H54 (cell line): ENCODE measurements around the gene SLC38A10.

Experiments
- DNase-seq: peaks from one replicate; pipeline ENCODE4 v3.0.0; 2011; ENCODE audit warnings: low spot score, mixed read lengths; ENCODE audit not compliant: insufficient read length
- FAIRE-seq: peaks from 3 replicates; lab custom pipeline; 2011; peaks lifted over from hg19 to GRCh38; lab: Jason Lieb, UNC
- POLR2A ChIP-seq: IDR thresholded peaks from 2 replicates; pipeline ENCODE4 v1.6.1; 2011; ENCODE audit warnings: low read depth, mild to moderate bottlenecking, low read length

Gene SLC38A10

GRCh38 chr17:81260641-81261040, 34.5 kb downstream of the SLC38A10 start:
- no peak for FAIRE-seq
- no peak for DNase-seq
- TF ChIP-seq POLR2A = no peak

GRCh38 chr17:81260171-81260570, 34.9 kb downstream of the SLC38A10 start:
- FAIRE-seq = no peak
- DNase-seq = no peak

GRCh38 chr17:81259058-81259605, 36.0 kb downstream of the SLC38A10 start:
- TF ChIP-seq POLR2A = no peak
- FAIRE-seq (no peak), DNase-seq (no peak)

More at GRCh38 chr17:81260171-81260570, 34.9 kb downstream of the SLC38A10 start:
- no peak for TF ChIP-seq POLR2A

- DNase-seq = no peak
- no peak for FAIRE-seq
- no peak for TF ChIP-seq POLR2A
Observed at GRCh38 chr17:81258292-81258691, 36.8 kb downstream of the SLC38A10 start.

- no peak for TF ChIP-seq POLR2A
Observed at GRCh38 chr17:81257533-81257932, 37.6 kb downstream of the SLC38A10 start.

GRCh38 chr17:81256616-81257015, 38.5 kb downstream of the SLC38A10 start:
- no peak for TF ChIP-seq POLR2A
- FAIRE-seq = no peak

More at GRCh38 chr17:81257533-81257932, 37.6 kb downstream of the SLC38A10 start:
- DNase-seq (no peak), FAIRE-seq (no peak)

GRCh38 chr17:81254955-81255717, 40.0 kb downstream of the SLC38A10 start:
- DNase-seq (no peak), FAIRE-seq (no peak)
- no peak for TF ChIP-seq POLR2A

More at GRCh38 chr17:81256616-81257015, 38.5 kb downstream of the SLC38A10 start:
- DNase-seq = peak; percentile 97

- FAIRE-seq (no peak), DNase-seq (no peak)
- no peak for TF ChIP-seq POLR2A
Observed at GRCh38 chr17:81253358-81254131, 41.6 kb downstream of the SLC38A10 start.

GRCh38 chr17:81252987-81253329, 42.1 kb downstream of the SLC38A10 start:
- FAIRE-seq (no peak), DNase-seq (no peak)
- TF ChIP-seq POLR2A = no peak

- DNase-seq (no peak), FAIRE-seq (no peak)
- no peak for TF ChIP-seq POLR2A
Observed at GRCh38 chr17:81252326-81252986, 42.7 kb downstream of the SLC38A10 start.

GRCh38 chr17:81251709-81252301, 43.3 kb downstream of the SLC38A10 start:
- no peak for FAIRE-seq
- no peak for DNase-seq
- TF ChIP-seq POLR2A = no peak

GRCh38 chr17:81251094-81251708, 43.9 kb downstream of the SLC38A10 start:
- no peak for FAIRE-seq
- DNase-seq = no peak
- no peak for TF ChIP-seq POLR2A
